GM19468 (cell line): ENCODE measurements around the gene ERLIN1.

ENCODE experiments used
- ATAC-seq: cut with Tn5 transposase; IDR thresholded peaks from one replicate; pipeline ENCODE4 v1.9.1; 2021; ENCODE audit warnings: mild to moderate bottlenecking, moderate library complexity, moderate number of reproducible peaks; ENCODE audit not compliant: unreplicated experiment; ENCODE audit errors: extremely low read depth

Gene ERLIN1

GRCh38 chr10:100101192-100102076 is 84.4 kb downstream of the ERLIN1 start:
- no peak for ATAC-seq

- no peak for ATAC-seq
Observed at GRCh38 chr10:100100651-100101184, 85.1 kb downstream of the ERLIN1 start.
